NB4 (cell line): ENCODE results near the gene FGL2.

Experiments
- CTCF ChIP-seq: IDR thresholded peaks from one replicate; pipeline ENCODE4 v1.5.1; 2012; ENCODE audit warnings: low read depth, low read length
- MYC ChIP-seq: IDR thresholded peaks from 2 replicates; pipeline ENCODE4 v1.6.1; 2011; ENCODE audit warnings: low read depth, low read length
- POLR2A ChIP-seq: IDR thresholded peaks from 2 replicates; pipeline ENCODE4 v1.6.1; 2011; ENCODE audit warnings: mild to moderate bottlenecking; ENCODE audit not compliant: insufficient read length; ENCODE audit errors: extremely low read depth
- TF ChIP-seq, protein P1 (sequence below): IDR thresholded peaks from 2 replicates; pipeline ENCODE4 v1.6.1; 2011; ENCODE audit warnings: low read depth, low read length

GRCh38 chr7:77248154-77248553 is 48.5 kb upstream of the FGL2 start:
- TF ChIP-seq CTCF (no peak), POLR2A (no peak), MYC (no peak)
- TF ChIP-seq, protein P1, sequence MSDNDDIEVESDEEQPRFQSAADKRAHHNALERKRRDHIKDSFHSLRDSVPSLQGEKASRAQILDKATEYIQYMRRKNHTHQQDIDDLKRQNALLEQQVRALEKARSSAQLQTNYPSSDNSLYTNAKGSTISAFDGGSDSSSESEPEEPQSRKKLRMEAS: no peak
